Muscle of leg (tissue), 11 donors: ENCODE measurements around the gene RNF208. TPM values are rescaled to one million over a fixed set of nuclear protein-coding genes. Genes with fewer than 3 reads are reported as not detected.

Source experiments
- DNase-seq: peaks from one replicate; pipeline ENCODE4 v3.0.0; 2013
- H3K27ac ChIP-seq: one replicate; pipeline ENCODE4 v1.5.1; 2013; ENCODE audit warnings: mild to moderate bottlenecking, low read length, control low read depth
- H3K27me3 ChIP-seq: one replicate; pipeline ENCODE4 v1.6.1; 2013; ENCODE audit warnings: low read length; ENCODE audit not compliant: control insufficient read depth, insufficient read depth
- H3K36me3 ChIP-seq: one replicate; pipeline ENCODE4 v1.6.1; 2013; ENCODE audit warnings: low read length; ENCODE audit not compliant: control insufficient read depth, insufficient read depth
- H3K4me1 ChIP-seq: one replicate; pipeline ENCODE4 v1.6.1; 2013; ENCODE audit warnings: low read length; ENCODE audit not compliant: control insufficient read depth, insufficient read depth
- H3K4me3 ChIP-seq: one replicate; pipeline ENCODE4 v1.5.1; 2013; ENCODE audit warnings: low read length, control low read depth
- H3K9me3 ChIP-seq: replicated peaks from 2 replicates; pipeline ENCODE4 v1.6.1; 2013; ENCODE audit warnings: low read depth, low read length; ENCODE audit not compliant: control insufficient read depth
- WGBS: methylation state at CpG from one replicate; pipeline ENCODE4 v1.1.5; 2013; ENCODE audit warnings: missing lambda C conversion rate; ENCODE audit not compliant: insufficient coverage; 5-methylcytosine and 5-hydroxymethylcytosine counted together
- polyA plus RNA-seq, 8 donors: library from polyadenylated mRNA; unstranded; fragments of 120-200 nt; gene quantifications; one replicate each; pipeline versions ENCODE4 v1.2.1 to v1.2.3, GENCODE V29; 2013; ENCODE audit warnings: inconsistent platforms in 1 of 8, low replicate concordance in 1 of 8; ENCODE audit not compliant: insufficient read length in 8 of 8, insufficient read depth in 1 of 8
- total RNA-seq: library from RNA; stranded (reverse); fragments of 120-200 nt; gene quantifications from one replicate; pipeline ENCODE4 v1.2.4, GENCODE V29; 2013

The RNF208 gene
- total and polyA plus RNA-seq, 9 donors, result 0.18 to 5.1 (median 2.6) TPM

- no peak for DNase-seq
- WGBS, result 78% methylated on average over 13 of the region's 18 CpGs
- H3K36me3 ChIP-seq, result no peaks in the 10 kb centered on the region
- peaks cover 35% of the 10 kb centered on the region for H3K4me1 ChIP-seq
- no peaks in the 10 kb centered on the region for H3K9me3 ChIP-seq
- no peak overlapping the region for H3K4me3 ChIP-seq
- H3K27me3 ChIP-seq, result peaks cover 14% of the 10 kb centered on the region
- H3K27ac ChIP-seq, result no peak overlapping the region
Measured at GRCh38 chr9:137226338-137227053, 4.5 kb upstream of the RNF208 start.

- Histone ChIP-seq H3K27ac (no peak overlapping the region), H3K36me3 (no peaks in the 10 kb centered on the region), H3K4me3 (no peak overlapping the region), H3K9me3 (no peaks in the 10 kb centered on the region), H3K27me3 (peaks cover 14% of the 10 kb centered on the region), H3K4me1 (peaks cover 36% of the 10 kb centered on the region)
- no peak for DNase-seq
- WGBS, result 81% methylated on average over 16 of the region's 21 CpGs
Measured at GRCh38 chr9:137225699-137226331, 3.8 kb upstream of the RNF208 start.

GRCh38 chr9:137224830-137225694 lies 3.0 kb upstream of the RNF208 start, which contains the start of gene CYSRT1:
CYSRT1 (plus strand) TSS chr9:137225174; CDS start chr9:137225622, 448 bp downstream.
- whole genome bisulfite sequencing, result 52% methylated on average over 17 of the region's 23 CpGs
- Histone ChIP-seq H3K4me3 (peak within 1 kb of the TSS; percentile 89), H3K27ac (no peak within 1 kb of the TSS), H3K9me3 (no peaks in the 10 kb centered on the region), H3K27me3 (peaks cover 12% of the 10 kb centered on the region), H3K36me3 (no peaks in the 10 kb centered on the region), H3K4me1 (peaks cover 38% of the 10 kb centered on the region)
- no peak for DNase-seq

- Histone ChIP-seq H3K4me3 (peak overlapping the region; percentile 89), H3K9me3 (no peaks in the 10 kb centered on the region), H3K27me3 (peaks cover 5% of the 10 kb centered on the region), H3K4me1 (peaks cover 38% of the 10 kb centered on the region), H3K27ac (peak overlapping the region; percentile 88), H3K36me3 (no peaks in the 10 kb centered on the region)
- WGBS, result 2% methylated on average over 63 of the region's 63 CpGs
- peak; percentile 99 for DNase-seq
Measured at GRCh38 chr9:137223078-137223970, 1.3 kb upstream of the RNF208 start.

GRCh38 chr9:137221506-137222111 lies 431 bp downstream of the RNF208 start:
- peaks cover 3% of the 10 kb centered on the region for H3K27me3 ChIP-seq
- DNase-seq, result no peak
- no peak overlapping the region for H3K27ac ChIP-seq
- peaks cover 1% of the 10 kb centered on the region for H3K36me3 ChIP-seq
- H3K4me1 ChIP-seq, result peaks cover 28% of the 10 kb centered on the region
- WGBS, result 5% methylated on average over 61 of the region's 61 CpGs
- H3K9me3 ChIP-seq, result no peaks in the 10 kb centered on the region
- H3K4me3 ChIP-seq, result peak overlapping the region; percentile 19

- no peak for DNase-seq
- no peak overlapping the region for H3K27ac ChIP-seq
- peaks cover 3% of the 10 kb centered on the region for H3K27me3 ChIP-seq
- 74% methylated on average over 3 of the region's 14 CpGs for WGBS
- H3K4me3 ChIP-seq, result no peak overlapping the region
- peaks cover 28% of the 10 kb centered on the region for H3K4me1 ChIP-seq
- H3K36me3 ChIP-seq, result peaks cover 6% of the 10 kb centered on the region
- H3K9me3 ChIP-seq, result no peaks in the 10 kb centered on the region
Measured at GRCh38 chr9:137221095-137221505, 940 bp downstream of the RNF208 start.

- Histone ChIP-seq H3K27ac (no peak overlapping the region), H3K4me3 (no peak overlapping the region), H3K27me3 (peaks cover 3% of the 10 kb centered on the region), H3K4me1 (peaks cover 28% of the 10 kb centered on the region), H3K9me3 (no peaks in the 10 kb centered on the region), H3K36me3 (peaks cover 12% of the 10 kb centered on the region)
- DNase-seq, result no peak
- WGBS, result 85% methylated on average over 51 of the region's 52 CpGs
Measured at GRCh38 chr9:137220317-137221094, 1.5 kb downstream of the RNF208 start.

- Histone ChIP-seq H3K4me1 (peaks cover 24% of the 10 kb centered on the region), H3K36me3 (peaks cover 16% of the 10 kb centered on the region), H3K4me3 (no peak overlapping the region), H3K27ac (no peak overlapping the region), H3K9me3 (no peaks in the 10 kb centered on the region), H3K27me3 (peaks cover 3% of the 10 kb centered on the region)
- WGBS, result 88% methylated on average over 10 of the region's 10 CpGs
- no peak for DNase-seq
Measured at GRCh38 chr9:137219757-137220316, 2.2 kb downstream of the RNF208 start.
